ENCODE measurements around the gene DLEC1.

DLEC1 gene

DNA sequence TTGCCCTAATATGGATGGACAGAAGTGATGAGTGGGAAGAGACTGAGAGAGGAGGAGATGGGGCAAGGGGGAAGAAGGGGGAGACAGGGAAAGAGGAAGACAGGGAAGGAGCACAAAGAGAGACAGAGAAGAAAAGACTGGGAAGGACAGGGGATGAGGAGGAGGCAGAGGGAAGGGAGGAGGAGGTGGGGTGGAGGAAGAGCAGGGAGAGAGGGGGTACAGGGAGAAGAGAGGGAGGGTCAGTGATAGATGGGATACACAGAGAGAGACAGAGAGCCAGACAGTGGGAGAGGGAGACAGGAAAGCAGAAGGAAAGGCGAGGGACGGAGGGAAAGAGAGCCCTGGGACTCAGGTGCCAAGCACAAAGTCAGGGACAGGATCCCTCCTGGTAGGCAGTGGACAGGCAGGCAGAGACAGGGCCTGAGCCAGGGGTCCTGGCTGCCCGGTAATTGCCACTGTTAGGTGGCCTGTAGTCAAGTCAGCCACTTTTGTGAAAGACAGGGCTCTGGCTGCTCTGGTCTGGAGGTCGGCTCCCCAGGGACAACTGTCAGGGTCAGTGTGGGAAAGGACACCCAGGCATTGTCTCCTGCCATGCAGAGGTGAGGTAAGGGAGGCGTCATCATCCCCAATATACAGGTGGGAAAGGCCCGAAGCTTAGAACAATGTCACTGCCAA lies 38.6 kb upstream of the DLEC1 start:
- TF ChIP-seq, protein P1, sequence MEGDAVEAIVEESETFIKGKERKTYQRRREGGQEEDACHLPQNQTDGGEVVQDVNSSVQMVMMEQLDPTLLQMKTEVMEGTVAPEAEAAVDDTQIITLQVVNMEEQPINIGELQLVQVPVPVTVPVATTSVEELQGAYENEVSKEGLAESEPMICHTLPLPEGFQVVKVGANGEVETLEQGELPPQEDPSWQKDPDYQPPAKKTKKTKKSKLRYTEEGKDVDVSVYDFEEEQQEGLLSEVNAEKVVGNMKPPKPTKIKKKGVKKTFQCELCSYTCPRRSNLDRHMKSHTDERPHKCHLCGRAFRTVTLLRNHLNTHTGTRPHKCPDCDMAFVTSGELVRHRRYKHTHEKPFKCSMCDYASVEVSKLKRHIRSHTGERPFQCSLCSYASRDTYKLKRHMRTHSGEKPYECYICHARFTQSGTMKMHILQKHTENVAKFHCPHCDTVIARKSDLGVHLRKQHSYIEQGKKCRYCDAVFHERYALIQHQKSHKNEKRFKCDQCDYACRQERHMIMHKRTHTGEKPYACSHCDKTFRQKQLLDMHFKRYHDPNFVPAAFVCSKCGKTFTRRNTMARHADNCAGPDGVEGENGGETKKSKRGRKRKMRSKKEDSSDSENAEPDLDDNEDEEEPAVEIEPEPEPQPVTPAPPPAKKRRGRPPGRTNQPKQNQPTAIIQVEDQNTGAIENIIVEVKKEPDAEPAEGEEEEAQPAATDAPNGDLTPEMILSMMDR (IDR thresholded peaks at IDR 0.05; ENCODE audit: control extremely low read depth, extremely low read depth, low read depth, missing control alignments): no peak
- ChIA-PET CTCF (interaction anchor here (1.5 to 4.2 kb wide), 2 partner anchors 25 to 32 kb away, joined by 3 to 42 read pairs; no protein-coding TSS in a partner anchor), POLR2A (no interaction called here)
- no peak for DNase-seq (ENCODE audit: extremely low spot score)

DNA sequence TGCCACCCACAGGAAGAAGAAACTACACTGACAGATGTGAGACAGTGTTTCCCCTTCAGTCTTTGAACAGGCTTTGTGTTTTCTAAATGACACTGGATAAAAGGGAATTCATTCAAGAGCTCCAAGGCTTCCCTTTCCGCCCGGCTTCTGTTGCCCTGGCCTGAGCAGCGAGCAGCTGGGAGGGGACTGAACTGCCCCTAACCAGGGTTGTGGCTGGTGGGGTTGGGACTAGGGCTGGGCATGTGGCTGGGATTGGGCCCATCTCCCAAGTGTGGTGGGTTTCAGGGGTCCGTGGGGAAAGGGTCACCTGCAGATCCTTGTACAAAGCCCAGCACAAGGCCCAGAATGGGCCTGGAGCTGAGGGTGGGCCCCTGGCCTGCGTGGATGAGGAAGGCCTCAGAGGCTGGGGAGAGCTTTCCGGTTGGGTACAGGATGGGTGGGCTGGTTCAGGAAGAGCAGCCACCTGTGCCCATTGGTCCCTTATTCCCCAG lies 38.0 kb upstream of the DLEC1 start:
- DNase-seq (ENCODE audit: extremely low spot score): no peak
- TF ChIP-seq, protein P1 (IDR thresholded peaks at IDR 0.05; ENCODE audit: control extremely low read depth, extremely low read depth, low read depth, missing control alignments): no peak
- ChIA-PET POLR2A (no interaction called here), CTCF (interaction anchor here (0.7 to 4.2 kb wide), 4 partner anchors 26 to 146 kb away, joined by 3 to 42 read pairs (median 8); no protein-coding TSS in a partner anchor)

DNA sequence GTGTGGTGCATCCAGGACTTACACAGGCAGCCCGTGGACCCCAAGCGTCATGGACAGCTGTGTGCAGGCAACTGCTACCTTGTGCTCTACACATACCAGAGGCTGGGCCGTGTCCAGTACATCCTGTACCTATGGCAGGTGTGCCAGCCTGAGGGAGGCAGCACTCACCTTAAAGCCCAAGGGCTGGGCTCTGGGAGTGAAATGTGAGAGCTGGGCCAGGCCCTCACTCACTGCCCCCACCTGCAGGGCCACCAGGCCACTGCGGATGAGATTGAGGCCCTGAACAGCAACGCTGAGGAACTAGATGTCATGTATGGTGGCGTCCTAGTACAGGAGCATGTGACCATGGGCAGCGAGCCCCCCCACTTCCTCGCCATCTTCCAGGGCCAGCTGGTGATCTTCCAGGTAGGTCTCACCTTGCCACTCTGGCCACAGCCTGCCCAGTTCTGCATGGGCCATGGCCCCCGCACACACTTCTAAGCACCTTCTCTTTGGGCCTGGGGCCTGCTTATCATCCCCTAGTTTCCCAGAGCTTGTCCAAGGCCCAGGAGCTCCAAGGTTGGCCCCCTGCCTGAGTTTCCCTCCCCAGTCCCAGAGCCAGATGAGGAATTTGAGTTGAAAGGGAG lies 37.4 kb upstream of the DLEC1 start:
- TF ChIP-seq, protein P1 (IDR thresholded peaks at IDR 0.05; ENCODE audit: control extremely low read depth, extremely low read depth, low read depth, missing control alignments): peak; percentile 26
- ChIA-PET POLR2A (no interaction called here), CTCF (interaction anchor here (0.7 to 4.2 kb wide), 6 partner anchors 11 to 146 kb away, joined by 3 to 42 read pairs (median 3); no protein-coding TSS in a partner anchor)
- DNase-seq (ENCODE audit: extremely low spot score): no peak

- CTCF ChIA-PET: interaction anchor here (0.8 to 4.2 kb wide), 5 partner anchors 11 to 147 kb away, joined by 3 to 42 read pairs (median 3); no protein-coding TSS in a partner anchor
- TF ChIP-seq, protein P1 (IDR thresholded peaks at IDR 0.05; ENCODE audit: control extremely low read depth, extremely low read depth, low read depth, missing control alignments): no peak
- DNase-seq (ENCODE audit: extremely low spot score): no peak
- POLR2A ChIA-PET: no interaction called here
Measured at GRCh38 chr3:38002291-38002876, 36.6 kb upstream of the DLEC1 start.

DNA sequence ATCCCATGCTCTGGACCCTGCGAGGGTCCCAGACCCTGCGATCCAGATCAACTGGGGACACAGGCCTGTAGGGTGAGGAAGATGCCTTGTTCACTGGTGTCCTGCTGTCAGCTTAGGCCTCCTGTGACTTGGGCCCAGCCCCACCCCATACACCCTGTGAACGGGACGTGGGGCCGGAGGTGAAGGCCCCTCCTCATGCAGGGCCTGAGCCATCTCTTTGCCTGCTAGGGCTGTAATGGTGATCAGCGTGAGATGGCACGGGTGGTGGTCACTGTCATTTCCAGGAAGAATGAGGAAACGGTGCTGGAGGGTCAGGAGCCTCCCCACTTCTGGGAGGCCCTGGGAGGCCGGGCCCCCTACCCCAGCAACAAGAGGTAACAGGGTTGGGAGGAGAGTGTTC lies 36.1 kb upstream of the DLEC1 start:
- no peak for DNase-seq (ENCODE audit: extremely low spot score)
- TF ChIP-seq, protein P1 (IDR thresholded peaks at IDR 0.05; ENCODE audit: control extremely low read depth, extremely low read depth, low read depth, missing control alignments): no peak
- POLR2A ChIA-PET: no interaction called here
- CTCF ChIA-PET: interaction anchor here (1.0 to 4.2 kb wide), 8 partner anchors 10 to 148 kb away, joined by 3 to 42 read pairs (median 8); no protein-coding TSS in a partner anchor

DNA sequence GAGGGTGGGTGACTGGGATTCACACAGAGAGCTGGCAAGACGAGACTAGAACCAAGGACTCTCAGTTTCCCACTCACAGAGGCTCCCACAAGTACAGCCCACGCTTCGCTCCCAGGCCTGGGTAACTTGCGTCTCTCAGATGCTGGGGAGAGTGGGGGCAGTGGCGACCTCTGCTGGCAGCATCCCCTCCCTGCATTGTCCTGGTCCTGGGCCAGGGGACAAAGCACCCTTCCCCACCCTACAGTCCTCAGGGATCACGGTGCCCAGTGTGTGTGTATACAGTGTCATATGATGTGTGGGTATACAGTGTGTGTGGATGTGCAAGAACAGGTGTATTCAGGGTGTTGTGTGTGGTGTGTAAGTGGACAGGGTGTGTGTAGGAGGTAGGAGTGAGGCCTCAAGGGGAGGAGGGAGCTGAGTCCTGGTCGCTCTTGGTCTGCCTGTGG lies 35.6 kb upstream of the DLEC1 start:
- POLR2A ChIA-PET: no interaction called here
- CTCF ChIA-PET: interaction anchor here (0.6 to 4.2 kb wide), 20 partner anchors 9 to 148 kb away, joined by 3 to 42 read pairs (median 4); partner anchors contain the start of genes ACAA1 and DLEC1
- TF ChIP-seq, protein P1 (IDR thresholded peaks at IDR 0.05; ENCODE audit: control extremely low read depth, extremely low read depth, low read depth, missing control alignments): peak; percentile 54
- peak; percentile 72 for DNase-seq (ENCODE audit: extremely low spot score)

Measured in GM10248 (cell line).